NCI-H524 (cell line): ENCODE results near the gene SMAD7.

Experiments used
- DNase-seq, 2 experiments: peaks; one replicate each; lab custom pipeline; 2025; lab: John Stamatoyannopoulos, UW

Gene SMAD7, protein sequence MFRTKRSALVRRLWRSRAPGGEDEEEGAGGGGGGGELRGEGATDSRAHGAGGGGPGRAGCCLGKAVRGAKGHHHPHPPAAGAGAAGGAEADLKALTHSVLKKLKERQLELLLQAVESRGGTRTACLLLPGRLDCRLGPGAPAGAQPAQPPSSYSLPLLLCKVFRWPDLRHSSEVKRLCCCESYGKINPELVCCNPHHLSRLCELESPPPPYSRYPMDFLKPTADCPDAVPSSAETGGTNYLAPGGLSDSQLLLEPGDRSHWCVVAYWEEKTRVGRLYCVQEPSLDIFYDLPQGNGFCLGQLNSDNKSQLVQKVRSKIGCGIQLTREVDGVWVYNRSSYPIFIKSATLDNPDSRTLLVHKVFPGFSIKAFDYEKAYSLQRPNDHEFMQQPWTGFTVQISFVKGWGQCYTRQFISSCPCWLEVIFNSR

DNA sequence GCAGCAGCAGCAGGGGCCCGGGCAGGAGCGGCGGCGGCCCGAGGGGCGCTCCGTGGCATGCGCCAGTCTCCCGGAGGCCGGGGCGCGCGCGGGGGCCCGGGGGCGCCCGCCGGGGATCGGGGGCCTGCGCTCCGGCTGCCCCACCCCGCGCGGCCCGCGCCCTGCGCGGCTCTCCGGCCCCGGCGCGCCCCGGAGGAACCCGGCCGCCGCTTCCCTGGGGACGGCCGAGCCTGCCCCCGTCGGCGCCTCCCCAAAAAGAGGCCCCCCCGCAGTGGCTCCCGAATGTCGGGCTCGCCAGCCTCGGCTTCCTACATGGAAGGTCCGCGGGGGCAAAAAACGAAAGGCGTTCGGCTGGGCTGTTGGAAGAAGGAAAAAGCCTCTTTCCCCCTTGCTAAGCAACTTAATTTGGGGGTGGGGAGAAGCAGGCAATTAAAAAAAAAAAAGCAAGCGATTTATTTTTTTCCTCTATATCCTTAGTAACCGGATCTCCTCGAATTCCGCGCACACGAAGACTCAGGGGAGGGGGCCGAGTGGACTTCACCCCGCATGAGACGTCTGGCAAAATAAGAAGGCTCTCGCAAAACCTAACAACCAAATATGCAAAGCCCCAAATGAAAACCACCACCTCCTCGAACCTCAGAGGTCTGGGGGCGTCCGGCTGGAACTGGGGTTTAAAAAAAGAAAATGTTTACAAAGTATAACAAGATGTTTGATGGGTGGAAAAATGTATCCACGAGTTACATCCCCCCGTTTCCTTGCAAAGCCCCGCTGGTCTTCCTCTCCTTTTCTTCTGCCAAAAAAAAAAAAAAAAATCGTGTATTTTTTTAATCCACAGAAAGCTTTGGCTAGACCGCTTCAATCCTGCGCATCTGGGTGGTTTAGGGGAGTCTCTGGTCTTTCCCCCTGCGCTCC, at the start of gene SMAD7:
Gene SMAD7 (minus strand): TSS at position 430 of the 912 bp plus-strand sequence. CDS start 541 bp downstream, outside the sequence.
- peak in 1 of 2 experiments; percentile 36 for DNase-seq

DNA sequence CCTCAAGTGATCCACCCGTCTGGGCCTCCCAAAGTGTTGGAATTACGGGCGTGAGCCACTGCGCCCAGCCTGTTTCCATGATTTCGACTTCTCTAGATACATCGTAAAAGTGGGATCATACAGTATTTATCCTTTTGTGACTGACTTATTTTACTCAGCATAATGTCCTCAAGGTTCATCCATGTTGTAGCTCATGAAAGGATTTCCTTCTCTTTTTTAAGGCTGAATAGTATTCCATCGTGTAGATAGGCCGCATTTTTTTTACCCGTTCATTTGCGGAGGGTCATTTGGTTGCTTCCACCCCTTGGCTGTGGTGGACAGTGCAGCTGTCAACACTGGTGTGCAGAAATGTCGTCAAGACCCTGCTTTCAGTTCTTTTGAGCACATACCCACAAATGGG, 48.8 kb upstream of the SMAD7 start:
- no peak for DNase-seq

DNA sequence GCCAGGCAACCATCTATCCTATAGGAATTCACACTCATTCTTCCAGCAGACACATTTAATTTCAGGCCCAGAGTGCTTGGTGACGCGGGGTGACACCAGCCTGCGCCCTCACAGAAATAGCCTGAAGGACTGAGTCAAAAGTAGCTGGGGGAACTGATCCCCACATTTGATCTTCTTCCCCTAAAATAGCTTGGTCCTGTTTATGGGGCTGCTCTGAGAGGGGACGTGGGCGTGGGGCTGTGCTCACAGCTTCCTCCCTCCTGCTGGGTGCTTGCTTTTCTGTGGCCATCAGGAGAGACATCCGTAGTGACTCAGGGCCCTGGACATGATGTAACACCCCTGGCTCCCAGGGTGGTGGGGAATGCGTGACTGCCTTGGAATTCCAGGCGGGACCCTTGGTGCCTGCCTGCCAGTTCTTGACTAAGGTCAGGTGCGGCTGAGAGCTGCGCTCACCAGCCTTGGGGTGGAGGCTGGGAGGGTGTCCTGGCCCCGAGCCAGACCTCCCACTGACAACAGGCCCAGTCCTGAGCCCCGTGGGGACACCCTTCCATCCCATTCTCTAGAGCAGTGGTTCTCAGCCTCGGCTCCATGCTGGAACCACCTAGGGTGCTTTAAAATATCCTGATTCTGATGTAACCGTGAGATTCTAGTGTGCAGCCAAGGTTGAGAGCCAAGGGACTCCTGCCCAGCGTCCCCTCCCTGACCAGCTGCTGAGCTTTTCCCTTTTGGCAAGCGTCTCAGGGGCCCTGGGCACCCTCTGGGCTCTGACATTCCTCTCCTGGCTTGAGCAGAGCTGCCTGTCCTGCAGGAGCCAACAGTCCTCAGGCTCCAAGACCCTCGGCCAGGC, 47.4 kb upstream of the SMAD7 start:
- no peak for DNase-seq

DNA sequence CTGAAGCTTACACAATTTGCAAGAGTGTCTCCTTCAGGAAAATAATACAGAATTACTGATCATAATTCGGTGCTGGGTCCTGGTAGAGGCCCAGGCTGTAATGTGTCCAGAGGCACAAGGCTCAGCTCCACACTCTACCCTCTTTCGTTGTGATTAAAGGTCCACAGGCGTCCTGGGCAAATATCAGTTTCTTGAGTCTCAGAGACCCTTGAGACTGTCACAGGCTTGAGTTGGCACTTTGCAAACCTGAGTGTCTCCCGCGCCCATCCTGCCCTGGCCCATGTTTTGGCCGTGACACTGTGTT, 46.9 kb upstream of the SMAD7 start:
- peak in 1 of 2 experiments; percentile 8 for DNase-seq

DNA sequence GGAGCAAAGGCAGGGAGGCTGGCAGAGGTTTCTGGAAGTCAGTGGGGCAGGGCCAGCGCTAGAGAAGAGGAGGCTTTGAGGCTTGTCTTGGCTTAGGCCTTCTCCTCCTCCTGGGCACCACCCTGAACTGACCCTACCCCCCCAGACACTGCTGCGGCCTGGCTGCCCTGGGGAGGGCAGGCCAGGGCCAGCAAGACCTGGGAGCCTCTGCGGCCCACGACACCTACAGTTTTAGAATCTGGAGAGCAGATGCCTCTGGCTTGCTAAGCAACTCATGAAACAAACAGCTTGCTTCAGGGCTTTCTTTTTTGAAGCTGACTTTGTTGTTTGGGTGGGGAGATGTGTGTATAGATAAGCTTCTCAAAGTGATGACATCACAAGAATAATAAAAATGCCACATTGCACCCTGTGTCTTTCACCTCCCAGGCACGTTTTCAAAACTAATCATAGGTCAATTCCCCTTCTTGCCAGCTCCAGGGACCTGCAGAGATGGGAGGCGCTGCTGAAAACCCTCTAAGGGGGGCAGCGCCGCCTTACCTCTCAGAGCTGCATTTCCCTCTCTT, 46.2 kb upstream of the SMAD7 start:
- no peak for DNase-seq

DNA sequence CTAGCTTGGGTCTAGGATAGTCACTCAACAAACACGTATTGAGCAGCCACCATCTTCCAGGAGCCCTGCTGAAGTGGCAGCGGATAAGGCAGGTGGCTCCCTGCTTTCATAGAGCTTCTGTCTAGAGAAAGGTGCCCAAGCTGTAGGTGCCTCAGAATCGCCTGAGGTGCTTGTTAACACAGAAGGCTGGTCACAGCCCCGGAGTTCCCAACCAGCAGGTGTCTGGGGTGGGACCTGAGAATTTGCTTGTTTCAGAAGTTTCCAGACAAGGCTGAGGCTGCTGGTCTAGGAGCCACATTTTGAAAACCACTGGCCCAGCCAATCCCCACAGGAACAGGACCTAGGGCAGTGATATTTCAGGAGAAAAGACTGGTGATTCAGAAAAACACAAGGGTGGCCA, 45.3 kb upstream of the SMAD7 start:
- no peak for DNase-seq

DNA sequence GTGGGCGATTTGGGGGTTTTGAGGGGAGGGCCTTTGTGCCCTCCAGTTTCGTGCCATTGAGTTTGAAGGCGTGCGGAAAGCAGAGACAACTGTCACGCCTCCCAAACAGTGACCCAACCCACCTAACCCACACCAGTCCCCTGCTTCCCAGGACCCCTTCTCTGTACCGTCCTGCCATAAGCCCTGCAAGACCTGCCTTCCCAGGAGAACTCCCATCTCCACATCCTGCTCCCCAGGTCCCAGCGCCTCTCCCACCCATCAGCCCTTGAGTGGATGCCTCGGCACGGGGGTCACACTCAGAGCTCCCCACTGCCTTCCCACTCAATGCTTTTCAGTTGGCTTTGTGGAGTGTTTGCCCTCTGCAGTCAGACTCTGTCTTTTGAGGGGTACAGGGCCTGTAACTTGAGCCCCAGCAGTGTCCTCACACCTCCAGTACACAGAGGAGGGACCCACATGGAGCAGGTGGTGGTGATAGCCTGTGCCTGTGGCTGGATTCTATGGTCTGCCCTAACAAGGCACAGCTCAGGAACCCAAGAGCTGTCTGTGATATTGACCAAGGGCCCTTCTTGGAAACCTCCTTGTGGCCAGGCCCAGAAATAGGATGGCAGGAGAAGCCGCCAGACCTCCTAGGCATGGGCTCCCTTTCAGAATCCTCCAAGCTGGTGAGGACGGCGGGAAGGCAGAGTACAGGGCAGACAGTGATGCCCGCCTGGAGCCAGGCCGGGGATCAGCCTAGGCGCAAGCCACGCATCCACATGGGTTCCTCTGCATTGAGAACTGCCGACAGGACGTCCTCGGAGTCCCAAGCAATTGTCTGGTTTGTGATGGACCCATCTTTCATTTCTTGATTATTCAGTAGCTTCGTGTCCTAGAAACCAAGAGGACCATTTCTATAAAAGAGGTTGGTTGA, 44.4 kb upstream of the SMAD7 start:
- DNase-seq: no peak

DNA sequence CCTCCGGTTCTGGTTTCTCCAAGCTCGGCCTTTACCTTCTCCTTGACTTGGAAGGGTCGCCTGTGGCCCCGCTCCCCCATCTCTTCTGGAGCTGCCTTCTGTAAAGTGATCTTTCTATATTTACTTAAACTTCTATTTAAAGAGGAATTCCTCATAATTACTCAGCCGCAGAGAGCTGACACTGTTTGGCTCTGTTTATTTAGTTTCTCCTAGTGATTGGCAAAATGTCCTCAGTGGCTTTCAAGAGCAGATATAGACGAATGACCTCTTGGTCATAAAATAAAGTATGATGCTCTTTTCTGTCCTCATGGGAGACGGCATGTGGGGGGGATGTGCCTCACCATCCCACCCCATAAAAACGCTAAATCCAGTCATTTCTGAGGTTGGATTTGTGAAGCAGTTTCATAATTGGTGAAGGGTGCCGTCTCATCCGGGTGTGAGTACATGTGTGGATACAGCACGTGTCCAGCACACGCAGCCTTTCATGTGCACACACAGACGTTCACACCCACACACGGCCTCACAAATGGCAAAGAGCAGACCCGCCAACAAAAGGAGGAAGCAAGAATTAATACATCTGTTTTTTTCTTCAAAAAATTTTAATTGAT, 43.4 kb upstream of the SMAD7 start:
- no peak for DNase-seq

DNA sequence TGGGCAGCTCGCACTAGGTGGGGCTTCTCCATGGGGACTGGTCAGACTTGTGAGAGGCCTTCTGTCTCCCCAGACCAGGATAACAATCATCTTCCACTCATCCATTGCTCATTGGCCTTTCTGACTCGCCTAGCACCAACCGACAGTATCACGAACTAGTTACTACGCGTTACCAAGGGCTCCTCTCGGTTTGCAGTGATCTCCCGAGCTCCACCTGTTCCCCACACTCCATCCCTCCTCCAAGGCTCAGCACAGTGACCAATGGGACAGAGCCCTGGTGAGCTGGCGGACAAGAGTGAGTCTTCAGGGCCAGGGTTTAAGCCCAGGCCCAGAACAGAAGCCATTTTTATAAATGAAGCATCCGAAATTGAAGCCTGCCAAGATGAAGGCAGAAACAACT, 42.8 kb upstream of the SMAD7 start:
- no peak for DNase-seq

DNA sequence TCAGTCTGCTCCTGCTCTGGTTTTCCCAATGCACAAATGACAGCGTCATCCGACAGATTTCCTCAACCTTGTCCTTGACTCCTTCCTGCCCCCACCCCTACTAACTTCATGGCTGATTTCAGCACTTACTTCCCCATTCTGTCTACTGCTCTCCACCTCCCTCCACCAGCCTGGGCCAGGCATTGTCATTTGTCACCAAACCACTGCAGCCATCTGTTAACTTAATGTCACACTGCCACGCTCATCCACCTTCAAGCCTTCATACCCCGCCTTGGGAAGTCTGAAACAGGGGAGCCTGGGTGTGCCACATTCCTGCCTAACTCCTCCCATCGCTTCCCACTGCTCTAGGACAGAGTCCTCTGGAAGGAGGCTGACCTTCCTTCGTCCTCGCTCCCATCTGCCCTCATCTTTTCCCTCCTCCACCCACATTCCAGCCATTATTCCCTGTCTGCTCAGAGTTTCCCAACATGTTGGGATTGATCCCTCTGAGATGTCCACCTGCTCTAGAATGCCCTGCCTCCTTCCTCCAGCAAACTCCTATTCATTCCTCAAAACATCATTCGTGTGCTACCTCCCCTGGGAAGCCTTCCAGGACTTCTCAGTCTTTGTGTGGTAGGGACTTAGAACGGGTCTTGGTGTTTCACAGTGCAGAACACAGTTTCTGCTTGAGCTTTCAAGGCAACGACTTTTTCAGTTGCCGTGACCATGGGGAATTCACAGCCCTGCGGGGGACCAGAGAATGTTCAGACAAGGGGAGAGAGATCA, 42.2 kb upstream of the SMAD7 start:
- DNase-seq: peak in 1 of 2 experiments; percentile 5

DNA sequence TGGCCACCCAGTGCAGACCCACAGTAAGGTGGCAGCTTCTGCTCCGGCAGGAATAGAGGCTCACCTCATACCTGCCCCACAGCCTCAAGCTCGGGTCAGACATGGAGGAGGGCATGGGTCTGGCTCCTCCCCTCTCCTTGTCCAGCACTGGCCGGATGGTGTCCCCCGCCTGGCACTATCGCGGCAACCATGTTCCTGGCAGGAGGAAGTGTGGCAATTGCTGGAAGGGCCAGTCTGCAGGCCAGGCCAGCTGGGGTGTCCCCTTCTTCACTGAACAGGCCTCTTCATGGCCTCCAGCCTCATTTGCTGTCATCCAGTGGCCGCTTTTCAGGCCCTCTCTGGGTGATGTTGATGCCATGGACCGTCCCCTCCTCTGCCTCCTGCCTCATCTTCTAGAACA, 41.4 kb upstream of the SMAD7 start:
- no peak for DNase-seq

DNA sequence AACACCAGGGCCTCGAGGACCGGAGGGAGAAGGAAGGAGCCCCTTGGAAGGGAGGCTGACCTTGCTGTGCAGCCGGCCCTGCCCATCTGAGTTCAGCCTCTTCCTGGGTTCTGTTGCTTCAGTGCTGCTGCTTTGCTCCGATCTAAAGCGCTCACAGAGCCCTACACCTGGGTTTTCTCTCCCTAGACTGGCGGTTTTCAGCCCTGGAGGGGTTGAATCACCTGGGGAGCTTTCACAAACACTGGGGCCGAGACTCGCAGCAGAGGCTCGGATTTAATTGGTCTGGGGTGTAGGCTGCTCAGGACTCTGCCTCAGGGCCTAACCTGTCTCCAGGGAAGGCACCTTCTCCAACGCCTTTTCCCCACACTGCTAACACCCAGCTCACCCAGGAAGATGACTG, 40.9 kb upstream of the SMAD7 start:
- no peak for DNase-seq

DNA sequence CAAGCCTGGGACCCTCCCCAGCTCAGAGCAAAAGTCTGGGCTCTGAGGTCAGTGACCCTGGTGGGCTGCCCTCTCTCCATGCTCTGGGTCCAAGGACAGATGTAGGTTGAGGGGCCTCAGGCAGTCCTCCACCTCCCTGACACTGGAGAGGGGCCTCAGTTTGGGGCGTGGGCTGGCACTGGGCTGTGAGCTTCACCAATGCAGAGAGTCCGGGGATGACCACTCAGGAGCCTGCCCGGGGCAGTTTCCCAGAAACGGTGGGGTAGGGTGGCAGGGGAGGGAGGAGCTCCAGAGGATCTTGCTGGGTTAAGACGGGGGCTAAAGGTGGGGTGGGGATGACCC, 40.5 kb upstream of the SMAD7 start:
- no peak for DNase-seq

DNA sequence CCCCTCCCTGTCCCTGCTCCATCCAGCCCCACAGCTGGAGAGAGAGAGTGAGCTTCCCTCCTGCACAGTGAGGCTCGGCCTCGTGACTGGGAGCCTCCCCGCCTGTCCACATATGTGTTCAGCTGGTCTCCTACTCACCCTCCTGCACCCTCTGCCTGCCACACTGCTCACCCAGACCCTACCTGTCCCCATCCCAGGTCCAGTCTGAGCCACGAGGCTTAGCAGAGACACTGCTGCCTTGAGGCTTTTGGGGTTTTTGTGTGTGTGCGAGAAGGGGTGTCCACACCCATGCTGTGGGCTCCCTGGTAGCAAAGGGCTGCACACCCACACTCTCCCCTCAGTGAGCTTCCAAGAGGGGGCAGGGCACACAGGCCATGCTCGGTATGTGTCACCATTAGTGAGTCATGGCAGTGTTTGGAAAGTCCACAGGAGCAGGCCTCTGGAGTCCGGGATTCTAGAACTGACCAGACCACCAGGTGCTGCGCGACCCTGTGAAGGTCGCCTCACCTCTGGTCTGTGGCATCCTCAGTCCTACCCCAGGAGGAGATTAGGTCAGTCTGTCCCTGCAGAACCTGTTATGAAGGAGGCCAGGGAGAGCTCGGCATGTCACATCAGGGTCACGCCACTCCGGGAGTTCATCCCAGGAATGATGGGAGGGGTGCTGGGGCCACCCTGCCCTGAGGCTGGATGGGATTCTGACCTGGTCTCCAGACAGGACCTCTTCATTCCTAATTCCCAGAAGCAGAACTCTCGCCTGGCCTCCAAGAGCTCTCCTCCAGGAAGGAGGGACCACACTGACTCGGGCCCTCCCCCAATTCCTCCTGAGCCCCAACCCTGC, 39.9 kb upstream of the SMAD7 start:
- no peak for DNase-seq

DNA sequence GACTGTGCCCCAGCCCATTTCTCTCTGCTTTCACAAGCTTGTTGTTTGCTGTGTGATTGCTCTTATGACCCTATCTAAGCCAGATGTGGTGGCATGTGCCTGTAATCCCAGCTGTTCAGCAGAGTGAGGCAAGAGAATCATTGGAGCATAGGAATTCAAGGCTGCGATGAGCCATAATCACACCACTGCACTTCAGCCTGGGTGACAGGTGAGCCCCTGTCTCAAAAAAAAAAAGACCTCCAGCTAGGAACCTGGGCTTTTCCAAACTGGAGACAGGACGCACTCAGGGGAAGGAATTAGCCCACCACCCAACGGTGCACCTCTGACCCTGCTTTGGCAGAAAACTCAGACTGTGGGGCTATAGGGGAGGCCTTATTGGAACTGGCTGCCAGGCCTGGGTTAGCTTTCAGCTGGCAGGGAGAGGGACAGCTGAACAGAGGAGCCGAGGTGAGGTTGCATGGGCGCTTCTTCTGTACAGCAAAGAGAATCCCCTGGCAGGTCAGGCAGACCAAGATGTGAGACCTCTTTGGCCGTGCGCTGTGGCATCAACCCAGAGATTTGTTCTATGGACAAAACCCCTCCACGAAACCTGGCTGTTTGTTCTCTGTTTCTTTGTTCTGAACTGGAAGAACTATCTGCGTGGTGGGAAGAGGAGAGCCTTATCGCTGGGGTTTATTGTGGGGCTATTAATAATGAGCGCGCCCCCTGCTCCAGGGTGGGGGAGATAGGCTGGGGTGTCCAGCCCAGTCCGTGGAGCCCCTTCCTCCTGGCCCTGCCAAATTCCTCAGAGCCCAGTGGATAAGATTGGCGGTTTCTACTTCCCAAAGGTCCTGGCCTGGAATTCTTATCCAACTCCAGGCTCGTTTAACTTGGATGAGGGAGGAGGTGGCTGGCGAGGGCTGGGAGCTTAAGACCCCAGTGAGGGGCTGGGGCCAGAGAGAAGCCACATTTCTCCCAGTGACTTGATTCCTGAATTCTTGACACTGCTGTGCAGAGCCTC, 38.8 kb upstream of the SMAD7 start:
- DNase-seq: no peak

DNA sequence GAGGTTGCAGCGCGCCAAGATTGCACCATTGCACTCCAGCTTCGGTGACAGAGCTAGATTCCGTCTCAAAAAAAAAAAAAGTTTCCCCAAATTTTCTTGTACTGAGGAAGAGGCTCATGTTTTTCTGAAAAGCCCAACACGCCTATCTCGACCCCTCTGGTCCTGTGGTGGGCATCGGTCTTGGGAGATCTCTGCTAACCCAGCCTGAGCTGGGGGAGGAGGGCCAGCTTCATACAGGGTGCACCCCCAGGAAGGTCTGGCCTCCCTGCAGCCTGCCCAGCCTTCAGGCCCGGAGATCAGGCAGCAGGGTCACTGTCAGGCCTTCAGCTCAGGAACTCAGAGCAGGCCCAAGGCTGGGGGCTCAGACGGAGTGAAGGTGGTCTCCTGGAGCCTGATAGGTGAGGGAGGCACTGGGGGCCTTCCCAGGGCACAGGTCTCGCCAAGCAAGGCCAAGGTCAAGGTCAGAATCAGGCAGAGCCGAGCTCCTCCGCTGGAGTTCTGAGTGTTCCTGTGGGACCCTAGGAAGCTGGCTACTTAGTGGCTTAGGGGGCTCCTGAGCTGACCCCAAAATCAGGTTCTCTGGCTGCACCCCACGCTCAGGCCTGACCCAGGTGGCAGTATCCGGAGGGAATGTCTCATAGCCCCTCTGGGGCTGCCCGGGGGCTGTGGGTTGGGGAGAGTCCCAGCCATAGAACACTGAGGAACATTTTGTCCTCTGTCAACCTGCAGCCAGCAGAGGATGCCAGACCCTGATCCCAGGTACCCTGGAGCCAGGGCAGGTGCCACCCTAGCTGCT, 37.9 kb upstream of the SMAD7 start:
- no peak for DNase-seq

DNA sequence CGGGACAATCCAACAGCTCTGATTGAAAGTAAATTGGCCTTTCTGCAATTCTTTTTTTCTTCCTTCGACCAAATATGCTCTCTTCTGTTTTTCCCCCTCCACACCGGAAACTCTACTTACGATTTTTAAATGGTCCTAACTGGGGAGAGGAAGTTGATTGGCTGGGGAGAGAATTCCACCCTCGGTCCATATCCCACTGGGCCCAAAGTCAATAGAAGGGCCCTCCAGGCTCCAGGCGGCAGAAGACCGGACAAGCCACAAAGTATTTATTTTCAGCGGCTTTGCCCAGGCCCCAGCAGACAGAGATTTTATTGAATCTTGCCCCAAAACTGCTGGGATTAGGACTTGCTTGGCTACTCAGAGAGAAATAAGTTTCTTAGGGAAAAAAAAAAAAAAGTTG, 37.1 kb upstream of the SMAD7 start:
- no peak for DNase-seq
